ENCODE results near the gene RSBN1.
A peak's percentile ranks its signal among the peaks of the same experiment; 100 is the strongest.
"Not testable (repeated sequence)": the region's sequence is repeated elsewhere in the genome, so short reads cannot be mapped to it uniquely, and the experiment has no call there.

The RSBN1 gene

GRCh38 chr1:113857776-113858175, 45.5 kb upstream of the RSBN1 start:
- TF ChIP-seq CTCF (IDR thresholded peaks at IDR 0.05; ENCODE audit: insufficient read depth, low read depth, low read length, missing control alignments) = no peak
- H3K4me3 ChIP-seq (ENCODE audit: low read length) = no peak overlapping the region
- DNase-seq (ENCODE audit: low read depth) = no peak

GRCh38 chr1:113856401-113856790, 44.1 kb upstream of the RSBN1 start:
- DNase-seq (ENCODE audit: low read depth) = no peak
- TF ChIP-seq CTCF (IDR thresholded peaks at IDR 0.05; ENCODE audit: insufficient read depth, low read depth, low read length, missing control alignments) = no peak

GRCh38 chr1:113855630-113856400, 43.5 kb upstream of the RSBN1 start:
- peak; percentile 14 for DNase-seq (ENCODE audit: low read depth)
- TF ChIP-seq CTCF (IDR thresholded peaks at IDR 0.05; ENCODE audit: insufficient read depth, low read depth, low read length, missing control alignments) = no peak

More at GRCh38 chr1:113856401-113856790, 44.1 kb upstream of the RSBN1 start:
- H3K4me3 ChIP-seq (ENCODE audit: low read length) = no peak overlapping the region

GRCh38 chr1:113854234-113854633, 42.0 kb upstream of the RSBN1 start:
- no peak for DNase-seq (ENCODE audit: low read depth)
- TF ChIP-seq CTCF (IDR thresholded peaks at IDR 0.05; ENCODE audit: insufficient read depth, low read depth, low read length, missing control alignments) = no peak
- H3K4me3 ChIP-seq (ENCODE audit: low read length) = no peak overlapping the region

More at GRCh38 chr1:113855630-113856400, 43.5 kb upstream of the RSBN1 start:
- H3K4me3 ChIP-seq (ENCODE audit: low read length) = no peak overlapping the region

DNA sequence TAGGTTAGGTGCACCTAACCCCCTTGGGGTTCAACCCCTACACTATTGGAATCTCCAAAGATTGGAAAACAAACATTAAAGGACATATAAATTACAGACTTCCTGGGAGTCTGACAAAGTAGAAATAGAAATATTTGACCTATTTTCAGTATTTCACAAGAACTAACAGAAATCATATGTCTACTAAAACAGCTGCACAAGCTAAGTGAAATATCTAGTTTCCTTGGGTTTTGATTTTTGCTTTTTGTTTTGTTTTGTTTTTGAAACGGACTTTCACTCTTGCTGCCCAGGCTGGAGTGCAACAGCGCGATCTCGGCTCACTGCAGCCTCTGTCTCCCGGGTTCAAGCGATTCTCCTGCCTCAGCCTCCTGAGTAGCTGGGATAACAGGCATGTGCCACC, 40.4 kb upstream of the RSBN1 start:
- DNase-seq (ENCODE audit: low read depth) = not testable (repeated sequence)

GRCh38 chr1:113850127-113850796, 38.0 kb upstream of the RSBN1 start:
- H3K4me3 ChIP-seq (ENCODE audit: low read length) = no peak overlapping the region
- TF ChIP-seq CTCF (IDR thresholded peaks at IDR 0.05; ENCODE audit: insufficient read depth, low read depth, low read length, missing control alignments) = no peak
- DNase-seq (ENCODE audit: low read depth) = no peak

More for the DNA sequence above, 40.4 kb upstream of the RSBN1 start:
- H3K4me3 ChIP-seq (ENCODE audit: low read length) = not testable (repeated sequence)

DNA sequence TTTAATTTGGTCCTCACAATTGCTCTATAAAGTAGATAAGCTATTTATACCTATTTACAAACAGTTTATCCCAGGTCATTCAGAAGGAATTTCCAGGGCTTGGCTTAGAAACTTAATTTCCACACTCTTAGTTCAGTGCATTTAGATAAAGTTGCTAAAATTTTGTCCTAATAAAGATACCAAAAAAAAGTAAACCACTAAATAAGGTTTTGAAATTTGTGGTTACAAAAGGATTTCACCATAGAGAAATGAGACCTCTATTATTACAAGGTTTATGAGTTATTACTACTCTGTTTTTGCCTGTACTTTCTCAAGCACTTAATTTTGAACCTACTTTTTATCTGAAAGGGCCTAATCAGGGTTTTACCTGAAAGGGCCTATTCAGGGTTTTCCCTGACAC, 36.8 kb upstream of the RSBN1 start:
- DNase-seq (ENCODE audit: low read depth) = no peak
- H3K4me3 ChIP-seq (ENCODE audit: low read length) = no peak overlapping the region
- TF ChIP-seq CTCF (IDR thresholded peaks at IDR 0.05; ENCODE audit: insufficient read depth, low read depth, low read length, missing control alignments) = no peak

Measured in epithelial cell of esophagus (primary cell).